ENCODE results near the gene ADAMTS7.
"Not testable (repeated sequence)": the region's sequence is repeated elsewhere in the genome, so short reads cannot be mapped to it uniquely, and the experiment has no call there.

Gene ADAMTS7

GRCh38 chr15:78766041-78766440 is 45.2 kb downstream of the ADAMTS7 start:
- no peak for DNase-seq (ENCODE audit: low read depth in 2 of 2)

- not testable (repeated sequence) for DNase-seq (ENCODE audit: low read depth in 2 of 2)
These were observed 46.0 kb downstream of the ADAMTS7 start for GRCh38 chr15:78765154-78765860.

GRCh38 chr15:78764340-78765153 is 46.7 kb downstream of the ADAMTS7 start:
- not testable (repeated sequence) for DNase-seq (ENCODE audit: low read depth in 2 of 2)

- DNase-seq (ENCODE audit: low read depth in 2 of 2), result no peak
These were observed 47.4 kb downstream of the ADAMTS7 start for GRCh38 chr15:78763796-78764241.

- DNase-seq (ENCODE audit: low read depth in 2 of 2), result no peak
These were observed 48.1 kb downstream of the ADAMTS7 start for GRCh38 chr15:78762985-78763795.

- not testable (repeated sequence) for DNase-seq (ENCODE audit: low read depth in 2 of 2)
These were observed 48.8 kb downstream of the ADAMTS7 start for GRCh38 chr15:78762386-78762961.

- DNase-seq (ENCODE audit: low read depth in 2 of 2), result no peak
These were observed 49.3 kb downstream of the ADAMTS7 start for GRCh38 chr15:78761891-78762385.

- DNase-seq (ENCODE audit: low read depth in 2 of 2), result peak; percentile 49 to 68
These were observed 49.8 kb downstream of the ADAMTS7 start for GRCh38 chr15:78761475-78761874.

GRCh38 chr15:78761020-78761419 is 50.2 kb downstream of the ADAMTS7 start:
- no peak for DNase-seq (ENCODE audit: low read depth in 2 of 2)

GRCh38 chr15:78760091-78760882 is 51.0 kb downstream of the ADAMTS7 start:
- DNase-seq (ENCODE audit: low read depth in 2 of 2), result not testable (repeated sequence)

- not testable (repeated sequence) for DNase-seq (ENCODE audit: low read depth in 2 of 2)
These were observed 51.8 kb downstream of the ADAMTS7 start for GRCh38 chr15:78759361-78759998.

- not testable (repeated sequence) for DNase-seq (ENCODE audit: low read depth in 2 of 2)
These were observed 52.6 kb downstream of the ADAMTS7 start for GRCh38 chr15:78758486-78759200.

GRCh38 chr15:78758084-78758483 is 53.2 kb downstream of the ADAMTS7 start:
- DNase-seq (ENCODE audit: low read depth in 2 of 2), result not testable (repeated sequence)

- no peak for DNase-seq (ENCODE audit: low read depth in 2 of 2)
These were observed 53.7 kb downstream of the ADAMTS7 start for GRCh38 chr15:78757636-78757905.

GRCh38 chr15:78756781-78757635 is 54.3 kb downstream of the ADAMTS7 start:
- DNase-seq (ENCODE audit: low read depth in 2 of 2), result peak; percentile 46 to 55

GRCh38 chr15:78755900-78756591 is 55.2 kb downstream of the ADAMTS7 start:
- DNase-seq (ENCODE audit: low read depth in 2 of 2), result peak in 1 of 2 donors; percentile 36

GRCh38 chr15:78754637-78755280 is 56.5 kb downstream of the ADAMTS7 start:
- not testable (repeated sequence) for DNase-seq (ENCODE audit: low read depth in 2 of 2)

Measured in stimulated activated CD4-positive, alpha-beta T cell treated with anti-CD3 and anti-CD28 coated beads, Interleukin-15, amount 100 ng/mL, for 48 hours (primary cell).